MM.1S (cell line): Measurements from ENCODE around the gene SASS6.

ENCODE experiments used
- DNase-seq: peaks from one replicate; pipeline ENCODE4 v3.0.0-alpha.2; 2015
- H2AFZ ChIP-seq: fragments of 300-600 bp; sonication (generic); 2 replicates; pipeline ENCODE4 v1.6.0; 2016; ENCODE audit warnings: antibody characterized with exemption, low read length
- H3F3A ChIP-seq: fragments of 300-600 bp; sonication (generic); 2 replicates; pipeline ENCODE4 v1.6.1; 2016; ENCODE audit warnings: mild to moderate bottlenecking, antibody characterized with exemption, low read length, moderate library complexity, mixed read lengths; ENCODE audit not compliant: insufficient read depth
- H3K27ac ChIP-seq: fragments of 300-600 bp; sonication (generic); 2 replicates; pipeline ENCODE4 v1.5.1; 2016; ENCODE audit warnings: mild to moderate bottlenecking, low read length
- H3K27me3 ChIP-seq: fragments of 300-600 bp; sonication (generic); replicated peaks from 2 replicates; pipeline ENCODE4 v1.6.0; 2016; ENCODE audit warnings: low read length; ENCODE audit not compliant: insufficient read depth
- H3K36me3 ChIP-seq: fragments of 300-600 bp; sonication (generic); replicated peaks from 2 replicates; pipeline ENCODE4 v1.6.1; 2016; ENCODE audit warnings: mild to moderate bottlenecking, low read length, mixed read lengths; ENCODE audit not compliant: insufficient read depth
- H3K4me1 ChIP-seq: fragments of 300-600 bp; sonication (generic); 2 replicates; pipeline ENCODE4 v1.6.1; 2016; ENCODE audit warnings: low read length, mixed read lengths
- H3K4me2 ChIP-seq: fragments of 300-600 bp; sonication (generic); 2 replicates; pipeline ENCODE4 v1.6.0; 2016; ENCODE audit warnings: low read depth, low read length
- H3K4me3 ChIP-seq: fragments of 300-600 bp; sonication (generic); 2 replicates; pipeline ENCODE4 v1.5.1; 2016; ENCODE audit warnings: low read length, mixed read lengths
- H3K79me2 ChIP-seq: fragments of 300-600 bp; sonication (generic); 2 replicates; pipeline ENCODE4 v1.6.1; 2016; ENCODE audit warnings: mixed run types, low read length, mixed read lengths
- H3K9ac ChIP-seq: fragments of 300-600 bp; sonication (generic); 2 replicates; pipeline ENCODE4 v1.6.1; 2016; ENCODE audit warnings: low read length, mixed read lengths
- H3K9me2 ChIP-seq: fragments of 300-600 bp; sonication (generic); replicated peaks from 2 replicates; pipeline ENCODE4 v1.6.1; 2016; ENCODE audit warnings: mild to moderate bottlenecking, low read length, mixed read lengths; ENCODE audit not compliant: insufficient read depth
- H3K9me3 ChIP-seq: fragments of 300-600 bp; sonication (generic); replicated peaks from 2 replicates; pipeline ENCODE4 v1.6.1; 2016; ENCODE audit warnings: mild to moderate bottlenecking, low read length, mixed read lengths; ENCODE audit not compliant: insufficient read depth
- H4K20me1 ChIP-seq: fragments of 300-600 bp; sonication (generic); 2 replicates; pipeline ENCODE4 v1.6.1; 2016; ENCODE audit warnings: mild to moderate bottlenecking, low read length, moderate library complexity, mixed read lengths; ENCODE audit not compliant: insufficient read depth
- CTCF ChIP-seq: fragments of 300-600 bp; sonication (generic); IDR thresholded peaks from 2 replicates; pipeline ENCODE4 v1.5.1; 2016; ENCODE audit warnings: antibody characterized with exemption, low read length, mixed read lengths
- EZH2 ChIP-seq: fragments of 300-600 bp; sonication (generic); optimal IDR thresholded peaks from 2 replicates; pipeline ENCODE3; 2017; ENCODE audit warnings: low read depth, mild to moderate bottlenecking, antibody characterized with exemption, low read length, mixed read lengths
- EZH2phosphoT487 ChIP-seq: fragments of 300-600 bp; sonication (generic); IDR thresholded peaks from 2 replicates; pipeline ENCODE4 v1.6.1; 2018; ENCODE audit warnings: antibody characterized with exemption, low read length

The SASS6 gene

GRCh38 chr1:100074604-100075395, 57.9 kb downstream of the SASS6 start:
- Histone ChIP-seq H3F3A (no peaks in the 10 kb centered on the region), H3K4me1 (no peaks in the 10 kb centered on the region), H3K9me2 (no peaks in the 10 kb centered on the region), H2AFZ (no peak overlapping the region), H3K79me2 (no peaks in the 10 kb centered on the region), H3K4me2 (no peak overlapping the region), H3K4me3 (no peak overlapping the region), H3K36me3 (no peaks in the 10 kb centered on the region), H3K27me3 (no peaks in the 10 kb centered on the region), H3K9me3 (no peaks in the 10 kb centered on the region), H3K27ac (no peak overlapping the region), H3K9ac (no peak overlapping the region), H4K20me1 (no peaks in the 10 kb centered on the region)
- no peak for TF ChIP-seq EZH2phosphoT487
- no peak for DNase-seq

- Histone ChIP-seq H3K4me2 (no peak overlapping the region), H3K4me3 (no peak overlapping the region), H3K79me2 (no peaks in the 10 kb centered on the region), H3K27ac (no peak overlapping the region), H3K4me1 (no peaks in the 10 kb centered on the region), H3F3A (no peaks in the 10 kb centered on the region), H3K36me3 (no peaks in the 10 kb centered on the region), H3K9ac (no peak overlapping the region), H3K9me2 (no peaks in the 10 kb centered on the region), H3K9me3 (no peaks in the 10 kb centered on the region), H4K20me1 (no peaks in the 10 kb centered on the region), H2AFZ (no peak overlapping the region), H3K27me3 (no peaks in the 10 kb centered on the region)
- no peak for DNase-seq
- no peak for TF ChIP-seq EZH2phosphoT487
- TF ChIP-seq EZH2: no peak
- TF ChIP-seq CTCF: no peak
Observed at GRCh38 chr1:100073531-100073930, 59.2 kb downstream of the SASS6 start.

GRCh38 chr1:100070201-100070939, 62.4 kb downstream of the SASS6 start:
- Histone ChIP-seq H3K36me3 (no peaks in the 10 kb centered on the region), H3K27me3 (no peaks in the 10 kb centered on the region), H3F3A (no peaks in the 10 kb centered on the region), H3K79me2 (no peaks in the 10 kb centered on the region), H3K9me2 (no peaks in the 10 kb centered on the region), H3K9me3 (no peaks in the 10 kb centered on the region), H3K4me3 (no peak overlapping the region), H4K20me1 (no peaks in the 10 kb centered on the region), H3K4me1 (no peaks in the 10 kb centered on the region), H2AFZ (no peak overlapping the region), H3K9ac (no peak overlapping the region), H3K4me2 (no peak overlapping the region), H3K27ac (no peak overlapping the region)
- TF ChIP-seq EZH2phosphoT487: no peak
- no peak for TF ChIP-seq EZH2
- no peak for TF ChIP-seq CTCF
- no peak for DNase-seq

GRCh38 chr1:100065969-100066227, 66.8 kb downstream of the SASS6 start:
- Histone ChIP-seq H2AFZ (no peak overlapping the region), H3K4me2 (no peak overlapping the region), H4K20me1 (no peaks in the 10 kb centered on the region), H3K9me2 (no peaks in the 10 kb centered on the region), H3K36me3 (no peaks in the 10 kb centered on the region), H3K27me3 (no peaks in the 10 kb centered on the region), H3K4me3 (no peak overlapping the region), H3K9me3 (no peaks in the 10 kb centered on the region), H3K4me1 (no peaks in the 10 kb centered on the region), H3K27ac (no peak overlapping the region), H3F3A (no peaks in the 10 kb centered on the region), H3K9ac (no peak overlapping the region), H3K79me2 (no peaks in the 10 kb centered on the region)
- DNase-seq: no peak
- TF ChIP-seq EZH2 (no peak), CTCF (no peak), EZH2phosphoT487 (no peak)
